NCI-H1105 (cell line): ENCODE measurements around the gene CD36.
"Not testable (repeated sequence)": the region's sequence is repeated elsewhere in the genome, so short reads cannot be mapped to it uniquely, and the experiment has no call there.

ENCODE experiments used
- DNase-seq: peaks from one replicate; lab custom pipeline; 2025; lab: John Stamatoyannopoulos, UW

The CD36 gene

DNA sequence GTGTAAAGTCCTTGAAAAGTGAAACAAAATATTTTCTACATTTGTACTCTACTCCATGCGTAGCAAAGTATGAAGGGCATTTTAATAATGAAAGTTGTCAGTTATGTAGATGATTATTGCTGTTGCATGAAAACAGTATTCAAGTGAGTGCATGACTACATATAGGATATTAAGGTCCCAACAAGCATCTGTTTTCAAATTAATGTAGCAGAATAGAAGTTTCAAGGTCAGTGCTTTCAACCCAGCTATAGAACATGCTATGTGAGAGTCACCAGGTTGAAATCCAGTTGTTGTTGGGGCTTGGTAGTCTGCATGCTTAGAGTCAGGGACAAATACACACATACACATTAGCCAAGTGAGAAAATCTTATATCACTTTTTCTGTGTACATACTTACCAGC lies 14.8 kb downstream of the CD36 start:
- DNase-seq, result no peak

DNA sequence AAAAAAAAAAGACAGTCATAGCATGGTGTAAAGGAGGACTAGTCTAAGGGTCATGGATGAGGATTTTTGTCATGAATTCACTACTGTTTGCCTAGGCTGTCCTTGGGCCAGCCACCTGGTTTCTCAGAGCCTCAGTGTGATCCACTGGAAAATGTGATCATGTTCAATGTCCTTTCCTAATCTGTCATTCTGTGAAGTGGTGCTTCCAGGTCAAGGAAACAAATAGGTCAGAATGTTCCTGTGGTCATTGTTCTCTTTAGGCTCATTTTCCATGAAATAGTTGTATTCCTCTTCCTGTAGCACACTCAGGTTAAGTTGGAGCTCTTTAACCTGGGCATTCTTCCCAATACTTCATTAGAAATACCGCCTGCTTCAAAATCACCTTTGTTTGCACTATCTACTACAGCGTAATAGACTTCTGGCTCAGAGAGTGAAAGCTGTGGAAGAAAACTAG lies 16.5 kb downstream of the CD36 start:
- DNase-seq, result no peak

DNA sequence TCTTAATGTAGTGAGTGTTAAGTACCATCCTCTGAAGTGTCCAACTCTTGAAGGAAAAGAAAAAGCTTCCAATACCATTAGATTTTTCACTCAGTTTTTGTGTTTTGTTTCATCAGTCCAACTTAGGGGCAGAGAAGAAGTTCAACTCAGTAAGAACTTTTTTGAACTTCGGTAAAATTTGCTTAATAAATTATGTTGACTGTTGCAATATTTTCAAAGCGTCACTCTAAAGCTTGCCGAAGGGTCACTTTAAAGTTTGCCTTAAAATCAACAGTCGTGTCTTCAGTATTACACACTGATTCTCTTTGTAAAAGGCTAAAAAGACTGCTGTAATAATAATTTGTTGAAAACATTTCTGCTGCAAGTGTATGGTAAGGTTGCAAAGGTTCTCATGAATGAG lies 17.6 kb downstream of the CD36 start:
- no peak for DNase-seq

DNA sequence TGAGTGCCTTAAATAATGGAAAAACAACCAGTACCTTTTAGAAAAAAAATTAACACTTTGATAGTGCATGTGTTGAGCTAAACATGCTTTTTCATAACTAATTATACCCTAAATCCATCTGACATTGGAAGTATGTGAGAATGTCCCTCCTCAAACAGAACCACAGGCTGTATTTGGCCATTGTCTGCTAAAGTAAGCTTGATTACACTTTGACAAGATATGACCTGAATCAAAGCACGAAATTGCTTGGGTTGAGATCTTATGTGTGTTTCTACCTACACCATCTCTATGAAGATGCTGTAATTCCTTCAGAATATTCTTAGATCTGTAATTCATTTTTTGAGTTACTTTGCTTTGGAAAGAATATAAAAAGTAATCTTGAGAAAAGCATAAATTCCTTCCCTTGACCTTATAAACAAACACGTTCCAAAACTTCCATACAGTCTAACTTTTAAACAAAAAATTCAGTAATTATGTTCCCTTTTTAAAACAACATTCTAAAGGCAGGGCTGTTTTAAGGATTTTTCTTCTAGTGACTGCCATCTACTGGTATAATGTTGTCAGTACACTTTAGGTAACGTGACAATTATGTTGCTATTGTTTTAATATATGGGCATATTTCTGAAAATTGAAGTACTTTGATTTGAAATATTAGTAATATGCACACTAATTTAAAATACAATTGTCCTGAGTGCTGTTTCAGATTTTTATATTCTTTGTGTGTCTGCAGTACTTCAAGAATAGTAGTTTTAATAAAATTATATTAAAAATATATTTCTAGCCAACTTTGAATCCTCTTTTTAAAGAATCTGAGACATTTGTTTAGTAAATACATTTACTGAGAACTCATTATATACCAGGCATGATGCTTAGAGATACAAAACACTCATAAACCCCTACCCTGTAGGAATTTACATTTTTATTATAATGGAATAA lies 20.9 kb downstream of the CD36 start:
- DNase-seq, result no peak

DNA sequence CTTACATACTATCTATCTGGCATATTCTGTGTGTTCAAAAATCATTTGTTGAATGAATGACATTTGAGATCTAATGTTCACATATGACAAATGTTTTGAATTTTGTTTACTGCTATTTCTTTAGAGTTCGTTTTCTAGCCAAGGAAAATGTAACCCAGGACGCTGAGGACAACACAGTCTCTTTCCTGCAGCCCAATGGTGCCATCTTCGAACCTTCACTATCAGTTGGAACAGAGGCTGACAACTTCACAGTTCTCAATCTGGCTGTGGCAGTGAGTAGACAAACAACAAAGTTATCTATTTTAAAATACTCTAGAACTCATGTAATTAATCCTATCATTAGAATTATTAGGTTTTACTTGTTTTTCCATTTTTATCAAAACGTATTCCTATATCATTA lies 22.5 kb downstream of the CD36 start:
- DNase-seq, result no peak

DNA sequence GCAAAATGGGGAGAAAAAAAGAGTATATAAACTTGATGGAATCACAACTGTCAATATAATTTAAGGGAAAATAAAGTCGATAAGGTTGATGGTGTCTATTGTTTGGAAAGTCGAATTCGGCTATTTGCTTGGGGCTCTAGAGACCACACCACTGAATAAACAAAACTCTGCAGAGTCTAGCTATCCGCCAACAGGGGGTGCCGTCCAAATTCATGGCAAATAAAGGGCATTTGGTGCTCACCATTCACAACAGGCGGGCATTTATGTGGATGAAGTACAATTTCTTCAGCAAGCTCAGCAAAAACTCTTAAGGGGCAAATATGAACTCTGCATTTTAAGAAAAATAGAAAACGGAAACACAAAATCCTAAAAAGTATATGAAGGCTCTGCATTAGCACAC lies 23.3 kb downstream of the CD36 start:
- no peak for DNase-seq

DNA sequence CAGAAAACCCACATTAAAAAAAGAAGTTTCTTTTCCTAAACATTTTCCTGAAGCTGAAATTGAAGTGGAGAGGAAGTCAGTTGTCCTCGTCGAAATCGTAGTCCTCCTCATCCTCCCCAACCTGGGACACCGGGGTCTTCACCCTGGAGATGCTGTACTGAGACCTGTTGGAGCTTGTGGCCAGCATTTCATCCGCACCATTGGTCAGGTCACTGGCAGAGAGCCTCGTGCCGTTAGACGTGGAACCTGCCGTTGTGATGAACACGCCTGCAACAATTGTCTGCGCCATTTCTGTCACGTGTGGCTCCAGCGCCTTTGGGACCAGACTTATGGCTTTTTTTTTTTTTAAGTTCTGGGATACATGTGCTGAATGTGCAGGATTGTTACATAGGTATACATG lies 23.8 kb downstream of the CD36 start:
- no peak for DNase-seq

DNA sequence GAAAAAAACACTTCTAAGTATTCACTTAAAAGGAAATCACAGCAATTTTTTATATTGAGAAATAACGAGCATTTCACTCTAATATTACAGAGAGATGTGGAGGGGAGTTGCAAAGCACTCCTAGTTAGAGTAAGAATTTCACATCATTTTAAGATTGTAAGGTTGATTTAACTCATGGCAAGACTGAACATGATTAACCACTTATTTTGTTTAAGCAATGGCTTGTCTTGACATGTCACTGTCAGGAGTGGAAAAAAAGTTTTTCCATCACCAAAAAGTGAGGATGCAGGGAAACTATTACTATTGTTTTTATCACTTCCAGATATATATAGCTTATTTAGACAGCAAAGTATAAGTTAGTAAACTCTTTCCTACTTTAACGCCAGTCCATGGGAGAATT lies 27.1 kb downstream of the CD36 start:
- peak; percentile 20 for DNase-seq

DNA sequence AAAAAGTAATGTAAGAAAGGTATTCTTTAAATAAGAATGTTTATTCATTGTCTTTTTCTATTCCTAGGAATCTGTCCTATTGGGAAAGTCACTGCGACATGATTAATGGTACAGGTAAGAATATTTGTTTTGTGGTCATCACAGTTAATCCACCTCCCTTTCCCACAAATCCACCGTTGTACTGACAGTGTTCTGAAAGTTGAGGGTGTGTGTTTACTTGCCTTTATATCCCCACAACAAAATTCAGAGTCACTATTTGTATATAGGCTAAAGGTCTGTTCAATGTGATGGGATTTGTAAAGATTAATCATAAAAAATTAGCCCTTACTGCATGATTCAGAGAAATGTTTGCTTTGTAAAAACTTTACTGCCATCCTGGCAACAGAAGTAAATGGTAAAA lies 27.9 kb downstream of the CD36 start:
- no peak for DNase-seq

DNA sequence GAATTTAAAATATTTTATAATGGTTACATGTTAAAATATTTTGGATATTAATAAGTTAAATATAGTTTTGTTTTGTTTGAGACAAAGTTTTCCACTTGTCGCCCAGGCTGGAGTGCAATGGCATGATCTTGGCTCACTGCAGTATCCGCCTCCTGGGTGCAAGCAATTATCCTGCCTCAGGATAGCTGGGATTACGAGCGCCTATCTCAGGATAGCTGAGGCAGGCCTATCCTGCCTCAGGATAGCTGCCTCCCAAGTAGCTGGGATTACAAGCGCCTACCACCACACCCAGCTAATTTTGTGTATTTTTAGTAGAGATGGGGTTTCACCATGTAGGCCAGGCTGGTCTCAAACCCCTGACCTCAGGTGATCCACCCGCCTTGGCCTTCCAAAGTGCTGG lies 30.9 kb downstream of the CD36 start:
- DNase-seq, result not testable (repeated sequence)

DNA sequence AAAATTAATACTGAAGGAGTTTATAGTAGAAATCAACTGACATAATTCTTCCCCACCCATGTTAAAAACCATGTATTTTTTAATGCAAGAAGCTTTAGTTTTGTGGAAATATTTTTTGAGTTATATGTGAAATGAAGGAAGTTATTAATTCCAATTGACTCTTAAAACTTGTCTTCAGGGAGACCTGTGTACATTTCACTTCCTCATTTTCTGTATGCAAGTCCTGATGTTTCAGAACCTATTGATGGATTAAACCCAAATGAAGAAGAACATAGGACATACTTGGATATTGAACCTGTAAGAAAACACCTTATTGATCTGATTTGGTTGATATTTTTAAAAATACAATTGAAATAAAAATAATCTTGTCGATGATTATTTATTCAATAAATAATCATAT lies 33.3 kb downstream of the CD36 start:
- DNase-seq, result no peak

DNA sequence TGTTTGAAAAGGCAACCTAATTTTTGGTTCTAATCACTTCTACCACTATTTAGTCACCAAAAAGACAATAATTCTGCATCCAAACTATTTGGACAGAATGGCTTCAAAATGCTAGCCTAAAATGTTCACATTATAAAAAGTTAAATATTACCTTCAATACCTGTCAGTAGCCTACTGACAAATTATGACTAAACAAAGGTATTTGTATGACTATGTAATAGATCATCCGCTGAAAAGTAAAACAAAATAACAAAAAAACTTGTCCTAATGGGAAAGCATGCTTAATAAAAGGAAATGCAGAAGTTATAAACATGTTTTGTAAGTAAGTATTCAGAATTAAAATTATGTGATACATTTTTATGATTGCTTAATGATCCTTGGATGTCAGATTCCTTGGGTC lies 36.6 kb downstream of the CD36 start:
- DNase-seq, result no peak

DNA sequence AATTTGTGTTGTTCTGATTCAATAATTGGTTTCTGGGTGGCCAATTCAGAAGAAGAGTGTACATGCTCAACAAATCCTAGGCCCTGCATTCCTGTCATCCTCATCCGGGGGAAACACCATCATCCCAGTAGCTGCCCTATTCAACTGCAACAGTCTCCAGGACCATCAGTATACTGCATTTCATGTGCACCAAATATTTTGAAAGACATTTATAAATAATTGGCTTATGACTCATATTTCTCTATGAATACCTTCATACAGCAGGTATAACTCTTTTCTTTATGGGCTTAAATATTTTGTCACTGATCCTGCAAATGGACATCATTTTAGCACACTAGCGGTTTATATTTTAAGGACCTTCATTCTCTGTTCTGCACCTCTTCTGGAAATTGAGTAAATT lies 38.0 kb downstream of the CD36 start:
- DNase-seq, result no peak

DNA sequence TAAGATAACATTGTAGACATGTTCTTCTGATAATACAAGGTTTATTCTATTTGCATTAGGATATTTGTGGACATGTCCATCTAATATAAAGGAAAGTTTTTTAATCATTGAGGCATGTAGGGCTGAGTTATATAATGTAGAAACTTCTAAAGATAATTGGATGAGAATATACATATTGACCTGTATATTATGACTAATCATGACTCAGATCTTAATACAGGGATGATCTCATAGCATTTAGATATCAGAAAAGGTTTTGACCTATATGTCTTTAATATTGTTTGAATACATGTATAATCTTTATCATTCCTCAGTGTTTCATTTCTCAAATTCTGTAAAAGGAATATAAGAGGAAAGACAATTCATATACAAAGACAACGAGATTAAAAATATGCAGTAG lies 39.2 kb downstream of the CD36 start:
- DNase-seq, result no peak

DNA sequence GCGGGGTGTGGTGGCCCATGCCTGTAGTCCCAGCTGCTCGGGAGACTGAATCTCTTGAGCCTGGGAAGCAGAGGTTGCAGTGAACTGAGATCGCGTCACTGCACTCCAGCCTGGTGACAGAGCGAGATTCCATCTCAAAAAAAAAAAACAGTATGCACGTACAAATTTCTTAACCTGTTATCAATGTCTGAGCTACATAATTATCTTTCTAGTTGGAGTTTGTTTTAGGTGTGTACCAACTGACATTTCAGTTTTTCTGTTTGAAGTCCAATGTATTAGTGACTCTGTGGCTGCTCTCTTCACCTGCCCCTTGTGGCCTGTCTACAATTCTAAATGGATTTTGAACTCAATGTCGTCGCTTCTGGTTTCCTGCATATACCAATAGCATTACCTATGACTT lies 40.3 kb downstream of the CD36 start:
- no peak for DNase-seq

DNA sequence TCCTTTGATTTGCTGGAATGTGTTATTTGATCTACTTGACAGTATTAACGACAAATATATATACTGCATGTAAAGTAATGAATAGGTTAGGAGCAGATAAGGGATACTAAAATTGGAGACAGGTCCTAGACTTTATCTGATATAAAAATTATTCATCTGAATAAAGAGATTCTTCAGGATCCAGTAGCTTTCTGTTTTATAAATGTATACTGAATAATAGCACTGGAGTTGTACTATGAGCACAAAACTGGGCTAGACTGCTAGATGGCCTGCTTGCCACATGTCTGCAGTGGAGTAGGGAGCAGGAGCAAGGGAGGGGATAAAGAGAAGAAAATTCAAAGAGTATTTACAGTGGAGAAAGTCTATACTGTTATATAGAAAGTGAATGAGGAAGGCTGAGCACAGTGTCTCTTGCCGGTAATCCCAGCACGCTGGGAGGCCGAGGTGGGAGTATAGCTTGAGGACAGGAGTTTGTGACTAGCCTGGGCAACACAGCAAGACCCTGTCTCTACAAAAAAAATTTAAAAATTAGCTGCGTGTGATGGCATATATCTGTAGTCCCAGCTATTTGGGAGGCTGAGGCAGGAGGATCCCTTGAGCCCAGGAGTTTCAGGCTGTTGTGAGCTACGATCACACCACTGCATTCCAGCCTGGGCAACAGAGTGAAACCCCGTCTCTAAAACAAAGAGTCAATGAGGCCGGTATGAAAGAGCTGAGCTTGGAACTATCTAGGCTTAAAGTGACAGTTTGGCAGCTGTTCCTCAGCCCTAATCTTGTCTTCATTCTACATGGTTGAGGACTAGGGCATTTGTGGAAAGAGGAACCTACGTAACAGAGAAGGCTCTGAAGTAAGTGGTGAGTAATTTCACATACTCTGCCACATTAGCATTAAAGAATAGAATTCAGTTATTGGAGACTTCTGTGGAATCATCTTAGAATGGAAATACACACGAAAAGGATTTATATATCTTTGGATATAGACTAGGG lies 41.8 kb downstream of the CD36 start:
- DNase-seq, result no peak

DNA sequence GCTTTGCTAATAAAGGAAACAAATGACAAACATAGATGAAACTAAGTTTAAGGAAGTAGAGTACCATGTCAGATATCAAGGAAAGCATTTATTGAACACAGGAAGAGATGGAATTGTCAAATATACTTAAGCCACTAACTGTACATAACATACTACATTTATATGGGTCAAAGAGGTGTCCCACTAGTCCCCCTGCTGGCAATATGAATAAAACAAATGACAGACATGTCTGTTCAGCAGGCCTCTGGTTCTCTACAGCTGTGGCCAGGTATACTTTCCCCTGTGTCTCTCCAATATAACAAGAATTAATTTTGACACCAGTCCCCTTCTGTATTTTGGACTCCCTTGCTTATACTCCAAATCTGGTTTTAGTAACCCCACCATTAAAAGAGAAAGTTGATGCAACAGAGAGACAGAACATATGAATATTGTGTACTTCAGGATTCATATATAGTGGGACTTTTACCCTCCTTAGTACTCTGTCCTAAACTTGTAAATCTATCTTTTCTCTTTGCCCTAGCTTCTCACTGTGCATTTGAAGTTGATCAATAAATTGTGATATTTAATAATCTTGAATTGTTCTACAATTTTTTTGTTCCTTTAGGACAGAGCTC lies 42.9 kb downstream of the CD36 start:
- peak; percentile 29 for DNase-seq

DNA sequence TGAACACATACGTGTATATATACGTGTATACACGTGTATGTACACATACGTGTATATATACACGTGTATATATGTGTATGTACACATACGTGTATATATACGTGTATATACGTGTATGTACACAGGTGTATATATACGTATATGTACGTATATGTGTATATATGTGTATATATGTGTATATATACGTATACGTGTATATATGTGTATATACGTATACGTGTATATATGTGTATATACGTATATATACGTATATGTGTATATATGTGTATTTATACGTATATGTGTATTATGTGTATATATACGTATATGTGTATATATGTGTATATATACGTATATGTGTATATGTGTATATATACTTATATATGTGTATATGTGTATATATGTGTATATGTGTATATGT lies 44.3 kb downstream of the CD36 start:
- no peak for DNase-seq

DNA sequence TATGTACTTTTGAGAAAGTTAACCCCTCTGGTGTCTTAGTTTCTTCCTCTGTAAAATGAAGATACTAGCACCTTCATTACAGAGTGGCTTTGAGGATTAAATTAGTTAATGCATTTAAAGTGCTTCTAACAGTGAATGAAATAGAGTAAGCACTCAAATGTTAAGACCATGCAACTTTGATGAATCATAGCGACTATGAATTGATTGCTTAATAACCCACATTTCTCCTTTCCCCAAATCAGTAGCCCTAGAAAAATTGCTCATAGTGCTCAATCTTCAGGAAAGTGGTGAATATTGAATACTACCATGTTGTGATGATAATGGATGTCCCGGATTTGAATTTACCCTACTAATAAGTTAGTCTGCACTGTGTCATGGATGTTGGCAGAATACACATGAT lies 48.1 kb downstream of the CD36 start:
- no peak for DNase-seq

DNA sequence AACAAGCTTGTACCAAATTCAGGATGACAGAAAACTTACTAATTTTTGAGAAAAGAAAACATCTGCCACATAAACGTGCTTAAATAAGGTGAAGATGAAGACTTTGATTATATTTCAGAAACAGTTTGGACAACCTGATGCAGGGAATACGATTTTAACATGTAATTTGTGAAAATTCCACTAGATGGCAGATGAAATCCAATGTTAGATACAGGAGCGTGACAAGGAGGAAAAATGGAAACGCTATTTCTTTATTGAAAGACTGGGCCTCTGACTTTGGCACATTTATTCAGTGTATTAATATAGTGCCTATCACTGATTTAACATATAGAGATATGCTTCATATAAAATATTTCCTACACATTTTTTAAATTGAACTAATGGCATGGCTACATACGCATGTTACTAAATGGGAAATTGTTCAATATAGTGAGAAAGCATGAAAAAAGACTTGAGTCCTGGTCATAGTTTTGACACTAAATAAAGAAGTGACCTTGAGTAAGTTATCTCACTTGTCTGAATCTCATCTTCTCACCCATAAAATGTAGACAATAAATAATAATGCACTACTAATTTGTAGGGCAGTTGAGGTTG lies 60.7 kb downstream of the CD36 start:
- DNase-seq, result peak; percentile 42

DNA sequence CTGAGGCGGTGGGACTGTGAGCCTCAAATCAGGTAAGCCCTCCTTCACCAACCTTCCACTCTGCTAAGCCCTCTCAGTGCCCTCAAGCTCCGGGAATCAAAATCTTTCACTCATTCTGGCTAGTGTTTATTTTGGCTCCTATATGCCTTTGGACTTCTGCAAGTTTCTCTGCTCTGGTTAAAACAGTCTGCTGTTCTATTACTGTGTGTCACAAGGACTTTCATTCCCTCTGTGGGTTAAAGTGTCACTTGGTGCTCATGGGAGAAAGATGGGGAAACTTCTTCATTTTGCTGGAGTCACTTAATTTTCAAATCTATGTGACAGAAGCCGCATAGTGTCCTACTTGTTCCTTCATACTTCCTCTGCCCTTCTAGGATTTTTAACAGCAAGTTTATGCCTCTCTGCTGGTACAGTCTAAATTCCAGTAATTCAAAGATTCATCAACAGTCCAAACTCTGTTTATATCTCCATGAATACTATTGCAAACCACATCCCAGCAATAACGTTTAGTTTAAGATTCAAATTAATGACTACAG lies 61.3 kb downstream of the CD36 start:
- DNase-seq, result no peak

DNA sequence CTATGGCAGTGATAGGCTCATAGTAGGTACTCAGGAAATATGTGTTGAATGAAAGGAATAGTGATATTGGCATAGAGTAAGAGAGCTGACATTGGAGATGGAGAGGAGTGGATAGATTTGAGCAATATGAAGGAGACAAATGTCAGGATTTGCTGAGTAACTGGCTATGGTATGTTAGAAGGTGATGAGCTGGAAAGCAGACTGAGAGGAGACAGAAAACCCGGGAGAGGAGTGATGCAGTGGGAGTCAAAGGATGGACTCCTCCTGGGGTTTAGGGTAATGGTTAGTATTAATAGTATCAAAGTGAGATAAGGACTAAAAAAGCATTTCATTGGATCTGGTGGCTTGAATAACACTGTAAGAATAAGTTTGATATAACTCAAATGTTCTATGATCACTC lies 64.8 kb downstream of the CD36 start:
- DNase-seq, result no peak
